ENCODE measurements around the gene PICALM.
"Not testable (repeated sequence)": the region's sequence is repeated elsewhere in the genome, so short reads cannot be mapped to it uniquely, and the experiment has no call there.

The PICALM gene

GRCh38 chr11:85965202-85965601 is 103.7 kb downstream of the PICALM start:
- DNase-seq, result no peak
- Mint-ChIP-seq H3K27ac (no peak overlapping the region), H3K36me3 (peaks cover 62% of the 10 kb centered on the region), H3K27me3 (no peaks in the 10 kb centered on the region), H3K9me3 (no peaks in the 10 kb centered on the region), H3K4me3 (no peak overlapping the region), H3K4me1 (peaks cover 13% of the 10 kb centered on the region)
- CTCF ChIA-PET, result no interaction called here

GRCh38 chr11:85961930-85962363 is 106.9 kb downstream of the PICALM start:
- CTCF ChIA-PET, result no interaction called here
- Mint-ChIP-seq H3K36me3 (peaks cover 72% of the 10 kb centered on the region), H3K27me3 (no peaks in the 10 kb centered on the region), H3K9me3 (no peaks in the 10 kb centered on the region), H3K4me1 (peaks cover 2% of the 10 kb centered on the region), H3K27ac (no peak overlapping the region), H3K4me3 (no peak overlapping the region)
- no peak for DNase-seq

- no peak overlapping the region for H3K27ac Mint-ChIP-seq
- H3K36me3 Mint-ChIP-seq, result peaks cover 77% of the 10 kb centered on the region
- H3K4me1 Mint-ChIP-seq, result peaks cover 2% of the 10 kb centered on the region
- H3K9me3 Mint-ChIP-seq, result no peaks in the 10 kb centered on the region
- DNase-seq, result no peak
- H3K27me3 Mint-ChIP-seq, result no peaks in the 10 kb centered on the region
- CTCF ChIA-PET, result no interaction called here
- H3K4me3 Mint-ChIP-seq, result no peak overlapping the region
Observed at GRCh38 chr11:85961130-85961529, 107.8 kb downstream of the PICALM start.

- Mint-ChIP-seq H3K4me1 (peaks cover 2% of the 10 kb centered on the region), H3K4me3 (no peak overlapping the region), H3K36me3 (peaks cover 78% of the 10 kb centered on the region), H3K27ac (no peak overlapping the region), H3K9me3 (no peaks in the 10 kb centered on the region), H3K27me3 (no peaks in the 10 kb centered on the region)
- CTCF ChIA-PET, result no interaction called here
- DNase-seq, result no peak
Observed at GRCh38 chr11:85960678-85961077, 108.2 kb downstream of the PICALM start.

- Mint-ChIP-seq H3K4me3 (no peak overlapping the region), H3K36me3 (peaks cover 71% of the 10 kb centered on the region), H3K27ac (no peak overlapping the region), H3K27me3 (no peaks in the 10 kb centered on the region), H3K4me1 (peaks cover under 1% of the 10 kb centered on the region), H3K9me3 (peaks cover 22% of the 10 kb centered on the region)
- no peak for DNase-seq
- CTCF ChIA-PET, result interaction anchor here (1.6 kb wide), 1 partner anchor 238 kb away, joined by 4 read pairs; no protein-coding TSS in a partner anchor
Observed at GRCh38 chr11:85955531-85955930, 113.4 kb downstream of the PICALM start.

- Mint-ChIP-seq H3K4me1 (no peaks in the 10 kb centered on the region), H3K36me3 (peaks cover 55% of the 10 kb centered on the region), H3K9me3 (peaks cover 22% of the 10 kb centered on the region), H3K27ac (no peak overlapping the region), H3K4me3 (no peak overlapping the region), H3K27me3 (no peaks in the 10 kb centered on the region)
- CTCF ChIA-PET, result no interaction called here
- DNase-seq, result no peak
Observed at GRCh38 chr11:85953491-85954143, 115.3 kb downstream of the PICALM start.

GRCh38 chr11:85952108-85952485 is 116.8 kb downstream of the PICALM start:
- H3K4me3 Mint-ChIP-seq, DNase-seq, H3K27me3 Mint-ChIP-seq, CTCF ChIA-PET, H3K4me1 Mint-ChIP-seq, H3K27ac Mint-ChIP-seq: not testable (repeated sequence)
- Mint-ChIP-seq H3K36me3 (peaks cover 42% of the 10 kb centered on the region), H3K9me3 (peaks cover 22% of the 10 kb centered on the region)

GRCh38 chr11:85951428-85952107 is 117.3 kb downstream of the PICALM start:
- peaks cover 4% of the 10 kb centered on the region for H3K4me1 Mint-ChIP-seq
- no peak overlapping the region for H3K27ac Mint-ChIP-seq
- no peak for DNase-seq
- CTCF ChIA-PET, result no interaction called here
- H3K9me3 Mint-ChIP-seq, result peaks cover 22% of the 10 kb centered on the region
- H3K4me3 Mint-ChIP-seq, result no peak overlapping the region
- H3K36me3 Mint-ChIP-seq, result peaks cover 38% of the 10 kb centered on the region
- H3K27me3 Mint-ChIP-seq, result no peaks in the 10 kb centered on the region

GRCh38 chr11:85951049-85951405 is 117.9 kb downstream of the PICALM start:
- Mint-ChIP-seq H3K4me3 (no peak overlapping the region), H3K36me3 (peaks cover 37% of the 10 kb centered on the region), H3K4me1 (peaks cover 9% of the 10 kb centered on the region), H3K27me3 (no peaks in the 10 kb centered on the region), H3K9me3 (peaks cover 25% of the 10 kb centered on the region), H3K27ac (no peak overlapping the region)
- CTCF ChIA-PET, result no interaction called here
- DNase-seq, result no peak

- peaks cover 31% of the 10 kb centered on the region for H3K9me3 Mint-ChIP-seq
- H3K4me1 Mint-ChIP-seq, result peaks cover 15% of the 10 kb centered on the region
- H3K4me3 Mint-ChIP-seq, result no peak overlapping the region
- no peak for DNase-seq
- CTCF ChIA-PET, result no interaction called here
- H3K27me3 Mint-ChIP-seq, result no peaks in the 10 kb centered on the region
- H3K27ac Mint-ChIP-seq, result no peak overlapping the region
- peaks cover 37% of the 10 kb centered on the region for H3K36me3 Mint-ChIP-seq
Observed at GRCh38 chr11:85950317-85951048, 118.4 kb downstream of the PICALM start.

- H3K9me3 Mint-ChIP-seq, result peaks cover 34% of the 10 kb centered on the region
- H3K36me3 Mint-ChIP-seq, result peaks cover 35% of the 10 kb centered on the region
- CTCF ChIA-PET, result interaction anchor here (0.8 kb wide), 1 partner anchor 46 kb away, joined by 3 read pairs; no protein-coding TSS in a partner anchor
- peaks cover 17% of the 10 kb centered on the region for H3K4me1 Mint-ChIP-seq
- H3K27me3 Mint-ChIP-seq, result no peaks in the 10 kb centered on the region
- DNase-seq, result no peak
- no peak overlapping the region for H3K27ac Mint-ChIP-seq
- no peak overlapping the region for H3K4me3 Mint-ChIP-seq
Observed at GRCh38 chr11:85949798-85950197, 119.1 kb downstream of the PICALM start.

- Mint-ChIP-seq H3K9me3 (peaks cover 35% of the 10 kb centered on the region), H3K27me3 (no peaks in the 10 kb centered on the region), H3K36me3 (peaks cover 27% of the 10 kb centered on the region), H3K4me3 (no peak overlapping the region), H3K4me1 (peaks cover 17% of the 10 kb centered on the region), H3K27ac (no peak overlapping the region)
- CTCF ChIA-PET, result no interaction called here
- no peak for DNase-seq
Observed at GRCh38 chr11:85948884-85949283, 120.0 kb downstream of the PICALM start.

GRCh38 chr11:85947431-85948272 is 121.2 kb downstream of the PICALM start:
- H3K4me1 Mint-ChIP-seq, result peaks cover 17% of the 10 kb centered on the region
- no peak overlapping the region for H3K27ac Mint-ChIP-seq
- H3K9me3 Mint-ChIP-seq, result peaks cover 26% of the 10 kb centered on the region
- DNase-seq, result no peak
- peaks cover 16% of the 10 kb centered on the region for H3K36me3 Mint-ChIP-seq
- no peak overlapping the region for H3K4me3 Mint-ChIP-seq
- CTCF ChIA-PET, result no interaction called here
- H3K27me3 Mint-ChIP-seq, result no peaks in the 10 kb centered on the region

GRCh38 chr11:85946221-85946620 is 122.7 kb downstream of the PICALM start:
- no peak for DNase-seq
- Mint-ChIP-seq H3K36me3 (peaks cover 12% of the 10 kb centered on the region), H3K27ac (no peak overlapping the region), H3K27me3 (no peaks in the 10 kb centered on the region), H3K9me3 (peaks cover 21% of the 10 kb centered on the region), H3K4me3 (no peak overlapping the region), H3K4me1 (peaks cover 17% of the 10 kb centered on the region)
- CTCF ChIA-PET, result interaction anchor here (0.9 kb wide), 1 partner anchor 91 kb away, joined by 5 read pairs; the partner anchor contains the start of gene CCDC83
